B cell (primary cell): ENCODE results near the gene TRMO.
A peak's percentile ranks its signal among the peaks of the same experiment; 100 is the strongest.

Experiments
- CTCF ChIP-seq: fragments of 200-600 bp; IDR thresholded peaks from one replicate; pipeline ENCODE4 v1.8.0; 2022; ENCODE audit warnings: antibody characterized with exemption, mild to moderate bottlenecking
- EZH2 ChIP-seq: IDR thresholded peaks from 2 replicates; pipeline ENCODE4 v1.6.1; 2012; ENCODE audit warnings: borderline replicate concordance, low read depth, mild to moderate bottlenecking, moderate library complexity, low read length; ENCODE audit not compliant: insufficient read depth, poor library complexity, severe bottlenecking

DNA sequence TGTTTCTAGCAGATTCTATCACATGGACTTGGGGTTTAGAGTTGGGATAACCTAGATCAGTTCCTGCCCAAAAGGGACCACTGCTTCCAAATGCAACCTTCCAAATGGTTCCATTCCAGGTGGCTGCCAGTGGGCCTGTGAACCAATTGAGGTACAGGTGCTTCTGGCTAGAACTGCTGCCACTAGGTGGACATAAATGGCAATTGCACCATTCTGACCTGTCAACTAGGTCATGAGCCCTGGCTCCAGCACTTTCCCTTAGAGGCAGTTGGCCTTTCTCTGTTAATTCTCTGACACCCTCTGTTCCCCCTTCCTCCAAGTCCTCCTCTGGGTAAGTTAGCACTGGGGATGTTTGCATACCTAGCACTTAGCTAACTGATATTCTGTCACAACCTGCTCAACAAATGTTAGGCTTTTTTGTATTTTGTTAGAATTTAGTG lies 32.3 kb upstream of the TRMO start:
- peak; percentile 76 for TF ChIP-seq CTCF
- TF ChIP-seq EZH2: no peak
